GM23338 (cell line): ENCODE data around the gene CCDC80. TPM values are rescaled to one million over a fixed set of nuclear protein-coding genes. Genes with fewer than 3 reads are reported as not detected.
"Not testable (repeated sequence)": the region's sequence is repeated elsewhere in the genome, so short reads cannot be mapped to it uniquely, and the experiment has no call there.

Experiments
- ATAC-seq: fragments of 200-7000 bp; cut with Tn5 transposase; 3 replicates; pipeline ENCODE4 v1.9.1; 2020
- DNase-seq: peaks from one replicate; pipeline ENCODE4 v3.0.0-alpha.2; 2015; ENCODE audit warnings: low spot score
- H2AFZ ChIP-seq: fragments of 200-600 bp; sonication (generic); 2 replicates; pipeline ENCODE4 v1.8.0; 2016; ENCODE audit warnings: antibody characterized with exemption, mild to moderate bottlenecking, moderate library complexity
- H3F3A ChIP-seq: fragments of 200-600 bp; sonication (generic); replicated peaks from 2 replicates; pipeline ENCODE4 v1.8.0; 2017; ENCODE audit warnings: antibody characterized with exemption, mixed run types, low read depth
- H3K27ac ChIP-seq: fragments of 200-600 bp; sonication (generic); 2 replicates; pipeline ENCODE4 v1.6.1; 2016; ENCODE audit warnings: low read depth
- H3K27me3 ChIP-seq: fragments of 200-600 bp; sonication (generic); 2 replicates; pipeline ENCODE4 v1.8.0; 2016; ENCODE audit warnings: mild to moderate bottlenecking, mixed run types, moderate library complexity; ENCODE audit not compliant: insufficient read depth
- H3K36me3 ChIP-seq: fragments of 200-600 bp; sonication (generic); 2 replicates; pipeline ENCODE4 v1.8.0; 2016; ENCODE audit warnings: mild to moderate bottlenecking; ENCODE audit not compliant: insufficient read depth
- H3K4me1 ChIP-seq: fragments of 200-600 bp; sonication (generic); 2 replicates; pipeline ENCODE4 v1.8.0; 2016; ENCODE audit warnings: mild to moderate bottlenecking, moderate library complexity; ENCODE audit not compliant: insufficient read depth
- H3K4me2 ChIP-seq: fragments of 200-600 bp; sonication (generic); 2 replicates; pipeline ENCODE4 v1.7.1; 2017; ENCODE audit warnings: mixed run types
- H3K4me3 ChIP-seq: fragments of 200-600 bp; sonication (generic); 2 replicates; pipeline ENCODE4 v1.6.1; 2016; ENCODE audit warnings: mixed run types
- H3K79me2 ChIP-seq: fragments of 200-600 bp; sonication (generic); replicated peaks from 2 replicates; pipeline ENCODE4 v1.8.0; 2017; ENCODE audit warnings: mild to moderate bottlenecking; ENCODE audit not compliant: insufficient read depth
- H3K9me2 ChIP-seq: fragments of 200-600 bp; sonication (generic); 2 replicates; pipeline ENCODE4 v1.8.0; 2017; ENCODE audit not compliant: insufficient read depth
- H4K20me1 ChIP-seq: fragments of 200-600 bp; sonication (generic); replicated peaks from 2 replicates; pipeline ENCODE4 v1.8.0; 2017; ENCODE audit warnings: mild to moderate bottlenecking; ENCODE audit not compliant: insufficient read depth
- H3K27ac Mint-ChIP-seq: 2 replicates; pipeline ENCODE4 v1.8.0; 2020; ENCODE audit warnings: inconsistent platforms, mild to moderate bottlenecking, moderate library complexity, mixed read lengths
- H3K27me3 Mint-ChIP-seq: 3 replicates; pipeline ENCODE4 v1.8.0; 2022; ENCODE audit warnings: low read depth, mild to moderate bottlenecking, moderate library complexity, mixed read lengths, inconsistent platforms; ENCODE audit not compliant: insufficient read depth, poor library complexity
- H3K36me3 Mint-ChIP-seq: 3 replicates; pipeline ENCODE4 v1.8.0; 2021; ENCODE audit warnings: low read depth, mild to moderate bottlenecking, inconsistent platforms, moderate library complexity, mixed read lengths
- H3K4me1 Mint-ChIP-seq: 3 replicates; pipeline ENCODE4 v1.8.0; 2020; ENCODE audit warnings: mild to moderate bottlenecking, inconsistent platforms, mixed read lengths
- H3K4me3 Mint-ChIP-seq: 3 replicates; pipeline ENCODE4 v1.8.0; 2021; ENCODE audit warnings: moderate library complexity, mild to moderate bottlenecking, inconsistent platforms, mixed read lengths
- H3K9me3 Mint-ChIP-seq: 3 replicates; pipeline ENCODE4 v1.8.0; 2020; ENCODE audit warnings: moderate library complexity, mild to moderate bottlenecking, inconsistent platforms, mixed read lengths
- CREB1 ChIP-seq: fragments of 250-450 bp; sonication (Bioruptor Pico); IDR thresholded peaks from 2 replicates; pipeline ENCODE4 v1.5.0; 2020; ENCODE audit warnings: low read depth, mild to moderate bottlenecking, moderate library complexity
- CTCF ChIP-seq, 2 experiments: fragments of 200-600 bp in 1 of 2; sonication (generic) in 1 of 2; conservative IDR thresholded peaks; 2 replicates each; pipeline versions ENCODE4 v1.5.1 to v1.6.1; 2016 to 2017; ENCODE audit warnings: antibody characterized with exemption in 2 of 2, low read depth in 2 of 2, mild to moderate bottlenecking in 2 of 2, moderate library complexity in 1 of 2
- ETS1 ChIP-seq: IDR thresholded peaks from 2 replicates; pipeline ENCODE4 v1.6.1; 2016; ENCODE audit warnings: antibody characterized with exemption
- POLR2AphosphoS5 ChIP-seq: IDR thresholded peaks from 2 replicates; pipeline ENCODE4 v1.6.1; 2016; ENCODE audit warnings: antibody characterized with exemption, low read depth
- REST ChIP-seq: IDR thresholded peaks from one replicate; pipeline ENCODE4 v1.6.1; 2018; ENCODE audit warnings: antibody characterized with exemption; ENCODE audit not compliant: unreplicated experiment
- polyA plus RNA-seq: library from polyadenylated mRNA; unstranded; fragments of >200 nt; fragmentation: Nextera tagmentation; extraction: Ambion mirVana; gene quantifications from 2 replicates; pipeline ENCODE4 v1.2.1, GENCODE V29; 2016
- total RNA-seq: library from RNA; depleted of rRNA; stranded (reverse); fragments of >200 nt; shearing (Covaris generic); gene quantifications from 2 replicates; pipeline ENCODE4 v1.2.3, GENCODE V29; 2014

The CCDC80 gene
- total and polyA plus RNA-seq, 2 experiments from 2014 or later, result 5.4 to 6.7 TPM

DNA sequence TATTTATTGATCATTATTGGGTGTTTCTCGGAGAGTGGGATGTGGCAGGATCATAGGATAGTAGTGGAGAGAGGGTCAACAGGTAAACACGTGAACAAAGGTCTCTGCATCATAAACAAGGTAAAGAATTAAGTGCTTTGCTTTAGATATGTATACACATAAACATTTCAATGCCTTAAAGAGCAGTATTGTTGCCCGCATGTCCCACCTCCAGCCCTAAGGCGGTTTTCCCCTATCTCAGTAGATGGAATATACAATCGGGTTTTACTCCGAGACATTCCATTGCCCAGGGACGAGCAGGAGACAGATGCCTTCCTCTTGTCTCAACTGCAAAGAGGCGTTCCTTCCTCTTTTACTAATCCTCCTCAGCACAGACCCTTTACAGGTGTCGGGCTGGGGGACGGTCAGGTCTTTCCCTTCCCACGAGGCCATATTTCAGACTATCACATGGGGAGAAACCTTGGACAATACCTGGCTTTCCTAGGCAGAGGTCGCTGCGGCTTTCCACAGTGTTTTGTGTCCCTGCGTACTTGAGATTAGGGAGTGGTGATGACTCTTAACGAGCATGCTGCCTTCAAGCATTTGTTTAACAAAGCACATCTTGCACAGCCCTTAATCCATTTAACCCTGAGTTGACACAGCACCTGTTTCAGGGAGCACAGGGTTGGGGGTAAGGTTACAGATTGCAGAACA is 76.5 kb downstream of the CCDC80 start:
- Mint-ChIP-seq H3K4me1 (peaks cover 29% of the 10 kb centered on the region), H3K4me3 (peak overlapping the region; percentile 10; the same call in 1 of the 3 replicates), H3K36me3 (peaks cover 12% of the 10 kb centered on the region)
- not testable (repeated sequence) for H3K36me3 ChIP-seq, H3K9me3 Mint-ChIP-seq, H3K27me3 Mint-ChIP-seq, ATAC-seq, H3K27ac Mint-ChIP-seq, H3K27me3 ChIP-seq, H3F3A ChIP-seq, H3K9me2 ChIP-seq, H4K20me1 ChIP-seq, H2AFZ ChIP-seq
- H3K27ac ChIP-seq, result peak overlapping the region; percentile 91
- H3K4me3 ChIP-seq, result peak overlapping the region; percentile 65
- peaks cover 35% of the 10 kb centered on the region for H3K4me1 ChIP-seq
- peak; percentile 71 for DNase-seq
- peaks cover 31% of the 10 kb centered on the region for H3K79me2 ChIP-seq
- peak overlapping the region; percentile 88 for H3K4me2 ChIP-seq
- TF ChIP-seq CTCF (conservative IDR thresholded peaks at IDR 0.05; ENCODE audit: low read depth in 2 of 2) (peak; percentile 51 to 54), CREB1 (CRISPR knock-in tag) (peak; percentile 48; the same call in 1 of the 2 replicates)

- H3K4me1 ChIP-seq, result peaks cover 38% of the 10 kb centered on the region
- peak; percentile 99 for DNase-seq
- Mint-ChIP-seq H3K27ac (peak within 1 kb of the TSS; percentile 98), H3K9me3 (no peaks in the 10 kb centered on the region), H3K36me3 (peaks cover 26% of the 10 kb centered on the region), H3K4me1 (peaks cover 31% of the 10 kb centered on the region), H3K27me3 (peaks cover 7% of the 10 kb centered on the region), H3K4me3 (peak within 1 kb of the TSS; percentile 96)
- peak within 1 kb of the TSS; percentile 88 for H3K4me2 ChIP-seq
- ATAC-seq, result peak; percentile 88
- peak; percentile 86 for TF ChIP-seq ETS1
- no peak for TF ChIP-seq REST
- peak; percentile 91 for TF ChIP-seq POLR2AphosphoS5
- TF ChIP-seq CREB1 (CRISPR knock-in tag), result peak; percentile 78
- H3K36me3 ChIP-seq, result 0 out of 2 replicates have a peak, but pooled peaks cover 3% of the 10 kb centered on the region
- no peaks in the 10 kb centered on the region for H4K20me1 ChIP-seq
- H2AFZ ChIP-seq, result peak within 1 kb of the TSS; percentile 91
- peaks cover 56% of the 10 kb centered on the region for H3K79me2 ChIP-seq
- H3K9me2 ChIP-seq, result no peaks in the 10 kb centered on the region
- peak within 1 kb of the TSS; percentile 95 for H3K27ac ChIP-seq
- H3K27me3 ChIP-seq, result no peaks in the 10 kb centered on the region
- peaks cover 4% of the 10 kb centered on the region; the same call in 1 of the 2 replicates for H3F3A ChIP-seq
- peak within 1 kb of the TSS; percentile 65 for H3K4me3 ChIP-seq
Observed at GRCh38 chr3:112561734-112562529, 79.0 kb downstream of the CCDC80 start, which contains the start of the genes ATG3 and SLC35A5. ATG3 (minus strand) TSS chr3:112561962; CDS start chr3:112561528, 434 bp downstream. SLC35A5 (plus strand) TSS chr3:112562045; CDS start chr3:112563404, 1,359 bp downstream.
